Astrocyte (in vitro differentiated cells and primary cell): ENCODE measurements around the gene DRD2. TPM values are rescaled to one million over a fixed set of nuclear protein-coding genes. Genes with fewer than 3 reads are reported as not detected.

Source experiments
- DNase-seq: peaks from one replicate; pipeline ENCODE4 v3.0.0-alpha.2; 2010; ENCODE audit warnings: low read depth
- FAIRE-seq: peaks from 2 replicates; lab custom pipeline; 2011; peaks lifted over from hg19 to GRCh38; lab: Jason Lieb, UNC
- H2AFZ ChIP-seq: 2 replicates; pipeline ENCODE4 v1.6.0; 2012; ENCODE audit warnings: low read depth, low read length, inconsistent platforms
- H3K27ac ChIP-seq: 2 replicates; pipeline ENCODE4 v1.5.1; 2011; ENCODE audit warnings: low read depth, low read length, inconsistent platforms
- H3K27me3 ChIP-seq: 2 replicates; pipeline ENCODE4 v1.6.0; 2011; ENCODE audit warnings: low read length, inconsistent platforms; ENCODE audit not compliant: insufficient read depth
- H3K36me3 ChIP-seq: 2 replicates; pipeline ENCODE4 v1.5.1; 2011; ENCODE audit warnings: low read length, inconsistent platforms; ENCODE audit not compliant: insufficient read depth
- H3K4me1 ChIP-seq: 2 replicates; pipeline ENCODE4 v1.5.1; 2011; ENCODE audit warnings: low read length, inconsistent platforms; ENCODE audit not compliant: insufficient read depth
- H3K4me2 ChIP-seq: 2 replicates; pipeline ENCODE4 v1.6.0; 2012; ENCODE audit warnings: low read length, inconsistent platforms
- H3K4me3 ChIP-seq: 2 replicates; pipeline ENCODE4 v1.5.1; 2011; ENCODE audit warnings: low read depth, mild to moderate bottlenecking, low read length, inconsistent platforms; ENCODE audit not compliant: insufficient read depth
- H3K79me2 ChIP-seq: 2 replicates; pipeline ENCODE4 v1.6.0; 2012; ENCODE audit warnings: mild to moderate bottlenecking, low read length, inconsistent platforms; ENCODE audit not compliant: insufficient read depth
- H3K9ac ChIP-seq: 2 replicates; pipeline ENCODE4 v1.6.0; 2012; ENCODE audit warnings: mild to moderate bottlenecking, low read length, inconsistent platforms
- H3K9me3 ChIP-seq: 2 replicates; pipeline ENCODE4 v1.5.1; 2012; ENCODE audit warnings: low read depth, mild to moderate bottlenecking, low read length, inconsistent platforms; ENCODE audit not compliant: insufficient read depth
- H4K20me1 ChIP-seq: 2 replicates; pipeline ENCODE4 v1.6.0; 2012; ENCODE audit warnings: low read length, inconsistent platforms; ENCODE audit not compliant: insufficient read depth
- H3K27ac Mint-ChIP-seq: one replicate; pipeline ENCODE4 v1.8.0; 2021; ENCODE audit warnings: mild to moderate bottlenecking, mixed read lengths; ENCODE audit not compliant: unreplicated experiment
- H3K27me3 Mint-ChIP-seq: one replicate; pipeline ENCODE4 v1.8.0; 2021; ENCODE audit warnings: low read depth, mixed read lengths; ENCODE audit not compliant: unreplicated experiment
- H3K36me3 Mint-ChIP-seq: one replicate; pipeline ENCODE4 v1.8.0; 2021; ENCODE audit warnings: low read depth, mixed read lengths; ENCODE audit not compliant: unreplicated experiment
- H3K4me1 Mint-ChIP-seq: one replicate; pipeline ENCODE4 v1.8.0; 2021; ENCODE audit warnings: low read depth, mixed read lengths; ENCODE audit not compliant: unreplicated experiment
- H3K4me3 Mint-ChIP-seq: one replicate; pipeline ENCODE4 v1.8.0; 2021; ENCODE audit warnings: mild to moderate bottlenecking, moderate library complexity, mixed read lengths; ENCODE audit not compliant: unreplicated experiment
- H3K9me3 Mint-ChIP-seq: one replicate; pipeline ENCODE4 v1.8.0; 2021; ENCODE audit warnings: mild to moderate bottlenecking, mixed read lengths; ENCODE audit not compliant: unreplicated experiment
- EZH2 ChIP-seq: IDR thresholded peaks from 2 replicates; pipeline ENCODE4 v1.6.1; 2012; ENCODE audit warnings: mild to moderate bottlenecking, low read length, inconsistent platforms; ENCODE audit not compliant: insufficient read depth
- total RNA-seq: library from RNA; stranded (reverse); gene quantifications from 2 replicates; pipeline ENCODE4 v1.2.1, GENCODE V29; 2021
- TF ChIP-seq, protein P1 (sequence below): IDR thresholded peaks from 2 replicates; pipeline ENCODE4 v1.5.1; 2011; ENCODE audit warnings: low read depth, mild to moderate bottlenecking, inconsistent platforms, low read length, moderate library complexity; ENCODE audit not compliant: insufficient read depth

Gene DRD2
- total RNA-seq, 1 donor from 2014 or later, result not detected

DNA sequence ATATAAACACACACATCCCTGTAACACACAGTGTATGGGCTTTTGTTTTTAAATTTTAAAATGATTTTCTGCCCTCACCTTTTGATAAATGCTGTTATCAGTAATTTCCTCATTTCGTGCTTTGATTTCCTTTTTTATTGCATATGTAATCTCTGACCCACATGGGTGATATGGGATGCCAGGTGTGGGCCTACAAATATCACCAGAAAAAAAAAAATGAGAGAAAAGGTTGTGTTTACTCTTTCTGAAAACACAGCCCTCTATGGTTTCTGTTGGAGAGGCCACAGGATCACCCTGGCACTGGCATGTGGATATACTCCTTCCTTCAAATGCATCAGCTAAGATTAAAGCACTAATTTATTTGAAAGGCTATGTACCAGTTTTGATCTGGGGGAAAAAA lies 17.0 kb downstream of the DRD2 start:
- Histone ChIP-seq H3K4me3 (no peak overlapping the region), H3K9ac (no peak overlapping the region), H2AFZ (no peak overlapping the region), H3K27me3 (peaks cover 17% of the 10 kb centered on the region), H3K4me2 (no peak overlapping the region), H3K4me1 (no peaks in the 10 kb centered on the region), H3K79me2 (no peaks in the 10 kb centered on the region), H4K20me1 (no peaks in the 10 kb centered on the region), H3K9me3 (no peaks in the 10 kb centered on the region), H3K27ac (no peak overlapping the region), H3K36me3 (no peaks in the 10 kb centered on the region)
- TF ChIP-seq, protein P1, sequence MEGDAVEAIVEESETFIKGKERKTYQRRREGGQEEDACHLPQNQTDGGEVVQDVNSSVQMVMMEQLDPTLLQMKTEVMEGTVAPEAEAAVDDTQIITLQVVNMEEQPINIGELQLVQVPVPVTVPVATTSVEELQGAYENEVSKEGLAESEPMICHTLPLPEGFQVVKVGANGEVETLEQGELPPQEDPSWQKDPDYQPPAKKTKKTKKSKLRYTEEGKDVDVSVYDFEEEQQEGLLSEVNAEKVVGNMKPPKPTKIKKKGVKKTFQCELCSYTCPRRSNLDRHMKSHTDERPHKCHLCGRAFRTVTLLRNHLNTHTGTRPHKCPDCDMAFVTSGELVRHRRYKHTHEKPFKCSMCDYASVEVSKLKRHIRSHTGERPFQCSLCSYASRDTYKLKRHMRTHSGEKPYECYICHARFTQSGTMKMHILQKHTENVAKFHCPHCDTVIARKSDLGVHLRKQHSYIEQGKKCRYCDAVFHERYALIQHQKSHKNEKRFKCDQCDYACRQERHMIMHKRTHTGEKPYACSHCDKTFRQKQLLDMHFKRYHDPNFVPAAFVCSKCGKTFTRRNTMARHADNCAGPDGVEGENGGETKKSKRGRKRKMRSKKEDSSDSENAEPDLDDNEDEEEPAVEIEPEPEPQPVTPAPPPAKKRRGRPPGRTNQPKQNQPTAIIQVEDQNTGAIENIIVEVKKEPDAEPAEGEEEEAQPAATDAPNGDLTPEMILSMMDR, result no peak
- no peak for TF ChIP-seq EZH2
- FAIRE-seq, result no peak
- H3K4me1 Mint-ChIP-seq, result no peaks in the 10 kb centered on the region
- H3K9me3 Mint-ChIP-seq, result peaks cover 3% of the 10 kb centered on the region
- no peak overlapping the region for H3K27ac Mint-ChIP-seq
- H3K27me3 Mint-ChIP-seq, result peaks cover 49% of the 10 kb centered on the region
- no peak for DNase-seq
- H3K36me3 Mint-ChIP-seq, result no peaks in the 10 kb centered on the region
- no peak overlapping the region for H3K4me3 Mint-ChIP-seq

DNA sequence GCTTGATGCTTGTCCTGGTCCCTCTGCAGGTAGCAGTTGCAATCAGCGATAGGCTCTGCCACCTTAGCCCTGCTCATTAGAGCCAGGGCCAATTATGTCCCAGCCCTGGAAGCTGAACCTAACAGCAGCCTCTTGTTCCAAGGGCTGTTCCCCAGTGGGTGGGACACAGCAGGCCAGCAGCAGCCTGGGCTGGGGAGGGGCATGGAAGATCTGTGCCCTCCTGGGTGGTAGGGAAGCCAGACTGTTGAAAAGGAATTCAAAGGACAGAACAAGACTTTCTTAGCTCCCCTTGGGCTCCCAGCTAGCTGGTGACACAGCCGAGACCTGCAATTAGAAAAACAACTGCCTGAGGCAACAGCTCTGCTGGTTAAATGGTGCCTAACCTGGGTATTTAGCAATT lies 17.4 kb downstream of the DRD2 start:
- peaks cover 15% of the 10 kb centered on the region for H3K27me3 ChIP-seq
- no peaks in the 10 kb centered on the region for H3K9me3 ChIP-seq
- no peaks in the 10 kb centered on the region for H3K36me3 ChIP-seq
- no peak overlapping the region for H3K9ac ChIP-seq
- H2AFZ ChIP-seq, result no peak overlapping the region
- peaks cover 47% of the 10 kb centered on the region for H3K27me3 Mint-ChIP-seq
- DNase-seq, result no peak
- no peak overlapping the region for H3K27ac ChIP-seq
- peaks cover under 1% of the 10 kb centered on the region for H3K9me3 Mint-ChIP-seq
- no peak for FAIRE-seq
- H3K27ac Mint-ChIP-seq, result no peak overlapping the region
- H3K4me3 Mint-ChIP-seq, result no peak overlapping the region
- H3K4me2 ChIP-seq, result no peak overlapping the region
- no peaks in the 10 kb centered on the region for H4K20me1 ChIP-seq
- H3K36me3 Mint-ChIP-seq, result no peaks in the 10 kb centered on the region
- no peaks in the 10 kb centered on the region for H3K4me1 Mint-ChIP-seq
- H3K4me1 ChIP-seq, result peaks cover 4% of the 10 kb centered on the region
- H3K79me2 ChIP-seq, result no peaks in the 10 kb centered on the region
- H3K4me3 ChIP-seq, result no peak overlapping the region
- TF ChIP-seq EZH2, result no peak
- TF ChIP-seq, protein P1, result no peak

DNA sequence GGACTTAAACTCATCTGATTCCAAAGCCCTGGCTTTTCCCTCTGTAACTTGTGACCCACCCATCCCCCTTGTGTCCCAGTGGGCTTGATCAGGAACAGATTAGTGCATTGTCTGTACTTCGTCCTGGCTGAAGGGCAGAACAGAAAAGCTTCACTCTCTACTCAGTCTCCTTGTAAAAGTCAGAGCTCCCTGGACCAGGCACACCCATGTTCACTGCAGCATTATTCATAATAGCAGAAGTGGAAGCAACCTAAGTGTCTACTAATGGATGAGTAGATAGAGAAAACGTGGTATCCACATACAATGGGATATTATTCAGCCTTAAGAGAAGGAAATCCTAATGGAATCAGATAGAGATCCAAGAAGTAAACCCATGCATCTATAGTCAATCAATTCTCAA lies 20.7 kb downstream of the DRD2 start:
- no peak overlapping the region for H3K27ac Mint-ChIP-seq
- no peaks in the 10 kb centered on the region for H3K9me3 ChIP-seq
- H3K36me3 ChIP-seq, result no peaks in the 10 kb centered on the region
- TF ChIP-seq, protein P1, result no peak
- no peak overlapping the region for H3K4me2 ChIP-seq
- no peak for FAIRE-seq
- no peaks in the 10 kb centered on the region for H3K36me3 Mint-ChIP-seq
- H4K20me1 ChIP-seq, result no peaks in the 10 kb centered on the region
- peaks cover 1% of the 10 kb centered on the region for H3K9me3 Mint-ChIP-seq
- H3K4me3 ChIP-seq, result no peak overlapping the region
- H2AFZ ChIP-seq, result no peak overlapping the region
- H3K27ac ChIP-seq, result no peak overlapping the region
- peaks cover 29% of the 10 kb centered on the region for H3K27me3 Mint-ChIP-seq
- no peak for DNase-seq
- H3K27me3 ChIP-seq, result peaks cover 6% of the 10 kb centered on the region
- H3K79me2 ChIP-seq, result no peaks in the 10 kb centered on the region
- peaks cover 10% of the 10 kb centered on the region for H3K4me1 ChIP-seq
- H3K4me1 Mint-ChIP-seq, result peaks cover 4% of the 10 kb centered on the region
- H3K4me3 Mint-ChIP-seq, result no peak overlapping the region
- H3K9ac ChIP-seq, result no peak overlapping the region
